Upper lobe of left lung (tissue), 4 donors: ENCODE data around the gene ENTR1.

ENCODE experiments used
- CTCF ChIP-seq, 6 experiments: fragments of 450-650 bp in 4 of 6; fragments of 200-600 bp in 2 of 6; sonication (generic) in 2 of 6; IDR thresholded peaks; one replicate each; pipeline ENCODE4 v1.5.1; 2016 to 2019; ENCODE audit warnings: antibody characterized with exemption in 6 of 6
- POLR2AphosphoS5 ChIP-seq, 2 donors: sonication (generic); formaldehyde crosslinking; IDR thresholded peaks; one replicate each; pipeline ENCODE4 v1.5.1; 2017; ENCODE audit warnings: antibody characterized with exemption in 2 of 2

GRCh38 chr9:136418182-136419091 lies 8.0 kb upstream of the ENTR1 start:
- TF ChIP-seq POLR2AphosphoS5 (IDR thresholded peaks at IDR 0.05) (no peak), CTCF (IDR thresholded peaks at IDR 0.05) (no peak)
